GM10266 (cell line): ENCODE results near the gene RNF130.
A peak's percentile ranks its signal among the peaks of the same experiment; 100 is the strongest.

Source experiments
- DNase-seq: peaks from one replicate; pipeline ENCODE4 v3.0.0; 2012; ENCODE audit errors: extremely low spot score
- CTCF ChIP-seq: IDR thresholded peaks from 2 replicates; pipeline ENCODE4 v1.5.1; 2012; ENCODE audit warnings: mild to moderate bottlenecking, low read depth; ENCODE audit not compliant: control insufficient read depth, insufficient read depth; ENCODE audit errors: missing control alignments

Gene RNF130

DNA sequence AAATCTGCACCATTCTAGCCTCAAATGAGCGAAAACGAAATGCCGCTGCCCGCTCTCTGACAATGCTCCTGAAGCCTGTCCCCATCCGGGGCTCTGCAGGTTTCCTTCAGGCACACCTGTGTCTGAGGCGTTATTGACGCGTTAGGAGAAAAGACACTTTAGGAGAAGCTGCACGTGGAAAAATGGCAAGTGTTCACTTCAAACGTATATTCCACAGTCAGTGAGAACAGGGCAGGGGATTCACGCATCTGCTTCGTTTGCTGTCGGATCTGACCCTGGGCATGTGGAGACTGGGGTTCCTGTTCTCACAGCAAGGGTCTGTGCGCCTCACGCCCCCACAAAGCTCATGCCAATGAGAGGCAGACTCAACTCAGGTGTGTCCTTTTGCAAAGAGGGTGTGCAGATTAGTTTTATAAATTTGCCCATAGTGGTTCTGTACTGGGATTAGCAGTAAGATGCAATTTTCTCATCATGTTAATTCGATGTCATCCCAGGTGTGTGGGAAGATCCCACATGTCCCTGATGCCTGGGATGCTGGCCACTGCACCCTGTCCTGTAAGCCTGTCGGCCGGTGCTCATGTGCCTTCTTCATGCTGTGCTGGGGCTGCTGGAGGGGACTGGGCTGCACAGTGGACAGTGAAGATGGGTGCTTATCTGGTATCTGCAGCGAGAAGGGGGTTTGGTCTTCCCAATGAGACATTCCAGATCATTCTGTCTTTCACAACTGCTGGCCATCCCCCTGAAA lies 152.6 kb downstream of the RNF130 start:
- no peak for DNase-seq
- no peak for TF ChIP-seq CTCF

DNA sequence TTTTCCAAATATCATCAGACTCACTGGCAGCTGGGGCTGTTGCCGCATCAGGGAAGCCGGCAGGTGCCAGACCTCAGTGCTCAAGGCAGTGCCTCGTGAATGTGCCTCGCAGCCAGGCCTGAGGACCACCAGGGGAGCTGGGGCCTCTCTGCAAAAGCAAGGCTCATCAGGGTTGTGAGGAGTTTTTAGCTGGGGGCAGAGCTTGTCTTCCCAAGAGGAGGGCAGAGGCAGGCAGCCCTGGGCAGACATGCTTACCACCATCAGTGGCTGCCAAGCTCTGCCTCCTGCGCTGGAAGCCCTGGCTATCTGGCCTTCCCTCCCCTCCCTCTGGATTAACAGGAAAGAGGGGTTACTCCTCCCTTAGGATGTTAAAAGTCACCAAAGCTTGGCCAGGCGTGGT lies 155.0 kb downstream of the RNF130 start:
- no peak for TF ChIP-seq CTCF
- no peak for DNase-seq

DNA sequence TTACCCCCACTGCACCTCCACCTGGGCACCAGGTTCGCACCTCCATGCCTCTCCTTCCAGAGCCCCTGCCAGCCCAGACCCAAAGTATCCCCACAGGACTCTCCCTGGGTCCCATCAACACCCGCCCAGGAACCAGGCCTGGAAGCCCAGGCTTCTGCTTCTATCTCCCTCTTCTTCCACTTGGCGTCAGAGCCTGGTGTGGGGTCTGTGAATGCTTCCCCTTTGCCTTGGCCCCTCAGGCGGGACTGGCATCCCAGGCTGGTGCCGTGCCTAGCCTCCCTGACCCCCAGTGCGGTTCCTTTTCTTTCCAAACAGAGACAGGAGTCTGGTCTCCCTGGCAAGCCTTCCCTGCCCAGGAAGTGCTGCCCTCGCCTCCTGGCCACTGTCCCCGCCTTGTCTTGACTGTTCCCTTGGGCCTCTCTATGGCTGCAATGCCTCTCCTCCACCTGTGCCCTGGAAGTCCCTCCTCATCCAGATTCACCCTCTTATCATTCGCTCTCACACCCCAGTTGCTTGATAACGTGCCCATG lies 156.1 kb downstream of the RNF130 start:
- no peak for TF ChIP-seq CTCF
- no peak for DNase-seq

GRCh38 chr5:179914032-179914755 lies 157.4 kb downstream of the RNF130 start:
- TF ChIP-seq CTCF = no peak
- peak; percentile 47 for DNase-seq

DNA sequence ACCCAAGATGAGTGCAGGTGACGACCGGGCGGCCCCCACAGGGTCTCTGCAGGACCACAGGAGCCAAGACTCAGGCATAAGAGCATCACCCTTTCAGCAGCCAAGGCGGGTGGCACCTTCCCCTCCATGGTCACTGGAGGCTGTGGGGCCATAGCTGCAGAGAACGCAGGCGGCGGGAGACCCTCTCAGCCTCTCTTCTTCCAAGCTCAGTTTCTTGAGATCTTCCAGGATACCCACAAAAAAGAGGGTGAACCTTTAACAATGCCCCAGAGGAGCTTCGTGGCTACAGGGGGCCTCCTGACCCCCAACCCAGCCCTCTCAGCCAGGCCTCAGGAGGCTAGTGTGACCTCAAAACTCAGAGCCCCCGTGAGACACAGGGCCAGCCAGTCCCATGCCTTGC lies 158.1 kb downstream of the RNF130 start:
- no peak for DNase-seq
- TF ChIP-seq CTCF = no peak

- no peak for TF ChIP-seq CTCF
- no peak for DNase-seq
These were observed 158.6 kb downstream of the RNF130 start for GRCh38 chr5:179912951-179913350.

GRCh38 chr5:179912386-179912785 lies 159.2 kb downstream of the RNF130 start:
- no peak for TF ChIP-seq CTCF
- DNase-seq = no peak
